ENCODE measurements around the gene SLC6A7. TPM values are rescaled to one million over a fixed set of nuclear protein-coding genes. Genes with fewer than 3 reads are reported as not detected.

Gene SLC6A7
- total and polyA plus RNA-seq, 9 donors = 0.02 TPM; not detected in 8

- Histone ChIP-seq H3K9me3 (no peaks in the 10 kb centered on the region), H3K4me1 (ENCODE audit: insufficient read depth) (no peaks in the 10 kb centered on the region), H3K27ac (no peak overlapping the region), H3K27me3 (no peaks in the 10 kb centered on the region), H3K4me3 (no peak overlapping the region), H3K36me3 (no peaks in the 10 kb centered on the region)
- no peak for TF ChIP-seq CTCF (IDR thresholded peaks at IDR 0.05)
- no peak for TF ChIP-seq EP300 (IDR thresholded peaks at IDR 0.05)
- no peak for TF ChIP-seq POLR2A (IDR thresholded peaks at IDR 0.05)
- no peak for DNase-seq
- 75 to 94% (median 79%) methylated on average over 5 of the region's 5 CpGs for whole genome bisulfite sequencing, 3 donors
- intact Hi-C loops (cut with DNase I) = no loop called here
These were observed 6.7 kb downstream of the SLC6A7 start for GRCh38 chr5:150196514-150196913.

DNA sequence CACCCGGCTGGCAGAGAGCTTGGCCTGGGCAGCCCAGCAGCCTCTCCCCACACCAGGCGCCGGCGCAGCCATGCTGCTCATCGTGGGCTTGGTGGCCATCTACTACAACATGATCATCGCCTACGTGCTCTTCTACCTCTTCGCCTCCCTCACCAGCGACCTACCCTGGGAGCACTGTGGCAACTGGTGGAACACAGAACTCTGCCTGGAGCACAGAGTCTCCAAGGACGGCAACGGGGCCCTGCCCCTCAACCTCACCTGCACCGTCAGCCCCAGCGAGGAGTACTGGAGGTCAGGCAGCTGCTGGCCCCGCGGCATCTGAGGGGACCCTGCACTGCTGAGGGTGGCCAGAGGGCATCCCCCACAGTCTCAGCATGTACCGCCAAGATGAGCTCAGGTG is 7.1 kb downstream of the SLC6A7 start:
- no peak for TF ChIP-seq CTCF (IDR thresholded peaks at IDR 0.05)
- TF ChIP-seq EP300 (IDR thresholded peaks at IDR 0.05) = no peak
- TF ChIP-seq POLR2A (IDR thresholded peaks at IDR 0.05) = no peak
- Histone ChIP-seq H3K9me3 (no peaks in the 10 kb centered on the region), H3K36me3 (no peaks in the 10 kb centered on the region), H3K27ac (no peak overlapping the region), H3K27me3 (no peaks in the 10 kb centered on the region), H3K4me3 (no peak overlapping the region), H3K4me1 (ENCODE audit: insufficient read depth) (no peaks in the 10 kb centered on the region)
- intact Hi-C loops (cut with DNase I) = no loop called here
- 91 to 93% (median 92%) methylated on average over 16 of the region's 16 CpGs for WGBS, 3 donors
- no peak for DNase-seq

DNA sequence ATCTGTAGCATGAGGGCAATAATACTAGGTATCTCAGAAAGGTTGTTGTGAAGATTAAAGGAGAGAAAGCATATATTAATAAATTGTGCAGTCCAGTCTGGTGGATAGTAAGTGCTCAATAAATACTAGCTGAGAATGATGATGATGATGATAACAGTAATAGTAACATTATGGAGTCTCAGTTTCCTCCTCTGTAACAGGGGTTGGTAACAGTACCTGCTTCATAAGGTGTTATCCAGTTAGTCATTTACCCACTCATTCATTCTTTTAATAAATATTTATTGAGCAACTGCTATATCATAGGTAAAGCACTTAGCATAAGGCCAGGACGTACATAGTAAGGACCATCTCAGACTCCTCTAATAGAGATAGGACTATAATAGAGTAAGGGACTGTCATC is 7.6 kb downstream of the SLC6A7 start:
- no peak for TF ChIP-seq POLR2A (IDR thresholded peaks at IDR 0.05)
- no peak for TF ChIP-seq EP300 (IDR thresholded peaks at IDR 0.05)
- no peak for TF ChIP-seq CTCF (IDR thresholded peaks at IDR 0.05)
- H3K27ac ChIP-seq = no peak overlapping the region
- no peaks in the 10 kb centered on the region for H3K36me3 ChIP-seq
- no peaks in the 10 kb centered on the region for H3K9me3 ChIP-seq
- intact Hi-C loops (cut with DNase I) = no loop called here
- H3K4me1 ChIP-seq (ENCODE audit: insufficient read depth) = no peaks in the 10 kb centered on the region
- no peaks in the 10 kb centered on the region for H3K27me3 ChIP-seq
- no peak for DNase-seq
- 86 to 94% (median 86%) methylated on average over 1 of the region's 1 CpG for WGBS, 3 donors
- no peak overlapping the region for H3K4me3 ChIP-seq

GRCh38 chr5:150202501-150202900 is 12.6 kb downstream of the SLC6A7 start:
- Histone ChIP-seq H3K27ac (no peak overlapping the region), H3K4me1 (ENCODE audit: insufficient read depth) (no peaks in the 10 kb centered on the region), H3K36me3 (no peaks in the 10 kb centered on the region), H3K9me3 (no peaks in the 10 kb centered on the region), H3K4me3 (no peak overlapping the region), H3K27me3 (no peaks in the 10 kb centered on the region)
- intact Hi-C loops (cut with DNase I) = no loop called here
- TF ChIP-seq CTCF (IDR thresholded peaks at IDR 0.05) (no peak), POLR2A (IDR thresholded peaks at IDR 0.05) (no peak), EP300 (IDR thresholded peaks at IDR 0.05) (no peak)
- 94 to 96% (median 94%) methylated on average over 10 of the region's 10 CpGs for WGBS, 3 donors
- DNase-seq = peak in 1 of 5 donors; percentile 49
